GM20000 (cell line): ENCODE data around the gene POFUT2.

Experiments
- DNase-seq: peaks from one replicate; pipeline ENCODE4 v3.0.0; 2012; ENCODE audit warnings: low spot score
- TF ChIP-seq, protein P1 (sequence below): IDR thresholded peaks from 2 replicates; pipeline ENCODE4 v1.5.1; 2012; ENCODE audit warnings: mild to moderate bottlenecking, control low read depth; ENCODE audit errors: extremely low read depth, missing control alignments

The POFUT2 gene

GRCh38 chr21:45334134-45334533, 46.4 kb upstream of the POFUT2 start:
- no peak for DNase-seq
- TF ChIP-seq, protein P1, sequence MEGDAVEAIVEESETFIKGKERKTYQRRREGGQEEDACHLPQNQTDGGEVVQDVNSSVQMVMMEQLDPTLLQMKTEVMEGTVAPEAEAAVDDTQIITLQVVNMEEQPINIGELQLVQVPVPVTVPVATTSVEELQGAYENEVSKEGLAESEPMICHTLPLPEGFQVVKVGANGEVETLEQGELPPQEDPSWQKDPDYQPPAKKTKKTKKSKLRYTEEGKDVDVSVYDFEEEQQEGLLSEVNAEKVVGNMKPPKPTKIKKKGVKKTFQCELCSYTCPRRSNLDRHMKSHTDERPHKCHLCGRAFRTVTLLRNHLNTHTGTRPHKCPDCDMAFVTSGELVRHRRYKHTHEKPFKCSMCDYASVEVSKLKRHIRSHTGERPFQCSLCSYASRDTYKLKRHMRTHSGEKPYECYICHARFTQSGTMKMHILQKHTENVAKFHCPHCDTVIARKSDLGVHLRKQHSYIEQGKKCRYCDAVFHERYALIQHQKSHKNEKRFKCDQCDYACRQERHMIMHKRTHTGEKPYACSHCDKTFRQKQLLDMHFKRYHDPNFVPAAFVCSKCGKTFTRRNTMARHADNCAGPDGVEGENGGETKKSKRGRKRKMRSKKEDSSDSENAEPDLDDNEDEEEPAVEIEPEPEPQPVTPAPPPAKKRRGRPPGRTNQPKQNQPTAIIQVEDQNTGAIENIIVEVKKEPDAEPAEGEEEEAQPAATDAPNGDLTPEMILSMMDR = no peak

GRCh38 chr21:45333583-45334121, 46.0 kb upstream of the POFUT2 start:
- DNase-seq = no peak
- TF ChIP-seq, protein P1 = no peak

GRCh38 chr21:45332981-45333582, 45.4 kb upstream of the POFUT2 start:
- no peak for DNase-seq
- TF ChIP-seq, protein P1 = no peak

- TF ChIP-seq, protein P1 = no peak
- no peak for DNase-seq
These were observed 44.7 kb upstream of the POFUT2 start for GRCh38 chr21:45332415-45332814.

- no peak for DNase-seq
- TF ChIP-seq, protein P1 = no peak
These were observed 43.9 kb upstream of the POFUT2 start for GRCh38 chr21:45331531-45332147.

GRCh38 chr21:45330851-45331261, 43.2 kb upstream of the POFUT2 start:
- DNase-seq = no peak

More at GRCh38 chr21:45330851-45331261, 43.2 kb upstream of the POFUT2 start:
- TF ChIP-seq, protein P1 = no peak
